ENCODE data around the gene LBX2. TPM values are rescaled to one million over a fixed set of nuclear protein-coding genes. Genes with fewer than 3 reads are reported as not detected.

The LBX2 gene
- total and polyA plus RNA-seq, 2 of the 4 experiments (the other 2 are of a cell fraction) = 0.18 to 0.62 TPM

- ChIA-PET POLR2A (ENCODE audit: unreplicated experiment) (no interaction called here), CTCF (no interaction called here)
- H2AFZ ChIP-seq (replicated peaks; ENCODE audit: low read length, poor library complexity) = peak overlapping the region; percentile 16
- no peak overlapping the region for H2AK5ac ChIP-seq (ENCODE audit: low read depth, low read length)
- no peak overlapping the region for H3K18ac ChIP-seq (ENCODE audit: low read depth, low read length)
- no peak overlapping the region for H2BK20ac ChIP-seq (ENCODE audit: low read depth, low read length)
- H4K5ac ChIP-seq (ENCODE audit: low read depth, low read length) = no peak overlapping the region
- H3K14ac ChIP-seq (replicated peaks; ENCODE audit: low read depth, low read length) = no peak overlapping the region
- H4K8ac ChIP-seq (ENCODE audit: low read depth in 2 of 2, low read length in 2 of 2) = no peak overlapping the region
- no peak overlapping the region for H3K23ac ChIP-seq (ENCODE audit: low read depth, low read length)
- DNase-seq = no peak
- H3K56ac ChIP-seq (ENCODE audit: extremely low read depth, insufficient read depth, low read length) = no peak overlapping the region
- 95% methylated on average over 14 of the region's 23 CpGs; no CpG with 5 or more reads in 1 of the 2 experiments for WGBS, 2 experiments (ENCODE audit: extremely low coverage in 2 of 2, insufficient read length in 1 of 2)
- peaks cover 1% of the 10 kb centered on the region for H3K9me1 ChIP-seq (ENCODE audit: insufficient read depth, low read length)
- H4K20me1 ChIP-seq (ENCODE audit: insufficient read depth, low read length) = no peaks in the 10 kb centered on the region
- no peaks in the 10 kb centered on the region for H3K27me3 ChIP-seq (ENCODE audit: control insufficient read depth, insufficient read depth, low read length)
- H3K9me3 ChIP-seq (ENCODE audit: control insufficient read depth, insufficient read depth, low read length) = no peaks in the 10 kb centered on the region
- no peak overlapping the region for H3K27ac ChIP-seq (ENCODE audit: insufficient read depth, low read length)
- H3K4me2 ChIP-seq (ENCODE audit: low read depth, low read length) = no peak overlapping the region
- H3K4me3 ChIP-seq (ENCODE audit: insufficient read depth, low read depth, low read length) = no peak overlapping the region
- peaks cover 6 to 11% of the 10 kb centered on the region in 2 experiments for H3K79me1 ChIP-seq (ENCODE audit: low read depth in 1 of 2, low read length in 2 of 2)
- H2BK15ac ChIP-seq (ENCODE audit: low read depth, low read length) = no peak overlapping the region
- in situ Hi-C loops (cut with MboI; ENCODE audit: low sequenced_read_pairs) = no loop called here
- peaks cover 1% of the 10 kb centered on the region; the same call in 1 of the 2 replicates for H3K4me1 ChIP-seq (ENCODE audit: control insufficient read depth, insufficient read depth, low read length)
- H3K9ac ChIP-seq (ENCODE audit: low read depth, low read length) = no peak overlapping the region
- no TSS peak for BruUV-seq (replicated peaks)
- peaks cover 31% of the 10 kb centered on the region for H3K36me3 ChIP-seq (ENCODE audit: control insufficient read depth, insufficient read depth, low read length)
- no peak overlapping the region for H4K91ac ChIP-seq (ENCODE audit: insufficient read depth, low read depth, low read length)
- no peak overlapping the region for H3K4ac ChIP-seq (ENCODE audit: low read depth, low read length)
- dilution Hi-C loops (cut with HindIII; ENCODE audit: low sequenced_read_pairs, unreplicated experiment) = no loop called here
- intact Hi-C loops (cut with micrococcal nuclease) = no loop called here
- H2BK120ac ChIP-seq (ENCODE audit: low read depth, low read length) = no peak overlapping the region
- no peak for ATAC-seq (ENCODE audit: low read depth)
- no peak overlapping the region for H2BK5ac ChIP-seq (ENCODE audit: low read depth, low read length, poor library complexity, severe bottlenecking)
- no peak overlapping the region for H2AK9ac ChIP-seq (replicated peaks; ENCODE audit: low read depth, low read length, poor library complexity)
- TF ChIP-seq CHD1 (IDR thresholded peaks at IDR 0.05; ENCODE audit: low read depth, low read length) = no peak
- TF ChIP-seq MAZ (IDR thresholded peaks at IDR 0.05; ENCODE audit: borderline replicate concordance, low read depth, low read length) = no peak
- TF ChIP-seq RAD21 (IDR thresholded peaks at IDR 0.05; ENCODE audit: low read length) = no peak
- TF ChIP-seq NFE2L2 (IDR thresholded peaks at IDR 0.05; ENCODE audit: low read depth, low read length) = no peak
- TF ChIP-seq FOS (IDR thresholded peaks at IDR 0.05; ENCODE audit: low read depth, low read length) = no peak
- TF ChIP-seq ELK1 (IDR thresholded peaks at IDR 0.05; ENCODE audit: borderline replicate concordance, low read depth, low read length) = no peak
- no peak for TF ChIP-seq RCOR1 (IDR thresholded peaks at IDR 0.05; ENCODE audit: insufficient replicate concordance, low read length)
- TF ChIP-seq MXI1 (IDR thresholded peaks at IDR 0.05; ENCODE audit: borderline replicate concordance, low read depth, low read length) = no peak
These were observed 37.0 kb upstream of the LBX2 start for GRCh38 chr2:74536166-74536950.
